ENCODE data around the gene NR1I3. TPM values are rescaled to one million over a fixed set of nuclear protein-coding genes. Genes with fewer than 3 reads are reported as not detected.

NR1I3 gene
- total and polyA plus RNA-seq, 2 experiments from 2014 or later: 2.6 to 8.1 TPM

DNA sequence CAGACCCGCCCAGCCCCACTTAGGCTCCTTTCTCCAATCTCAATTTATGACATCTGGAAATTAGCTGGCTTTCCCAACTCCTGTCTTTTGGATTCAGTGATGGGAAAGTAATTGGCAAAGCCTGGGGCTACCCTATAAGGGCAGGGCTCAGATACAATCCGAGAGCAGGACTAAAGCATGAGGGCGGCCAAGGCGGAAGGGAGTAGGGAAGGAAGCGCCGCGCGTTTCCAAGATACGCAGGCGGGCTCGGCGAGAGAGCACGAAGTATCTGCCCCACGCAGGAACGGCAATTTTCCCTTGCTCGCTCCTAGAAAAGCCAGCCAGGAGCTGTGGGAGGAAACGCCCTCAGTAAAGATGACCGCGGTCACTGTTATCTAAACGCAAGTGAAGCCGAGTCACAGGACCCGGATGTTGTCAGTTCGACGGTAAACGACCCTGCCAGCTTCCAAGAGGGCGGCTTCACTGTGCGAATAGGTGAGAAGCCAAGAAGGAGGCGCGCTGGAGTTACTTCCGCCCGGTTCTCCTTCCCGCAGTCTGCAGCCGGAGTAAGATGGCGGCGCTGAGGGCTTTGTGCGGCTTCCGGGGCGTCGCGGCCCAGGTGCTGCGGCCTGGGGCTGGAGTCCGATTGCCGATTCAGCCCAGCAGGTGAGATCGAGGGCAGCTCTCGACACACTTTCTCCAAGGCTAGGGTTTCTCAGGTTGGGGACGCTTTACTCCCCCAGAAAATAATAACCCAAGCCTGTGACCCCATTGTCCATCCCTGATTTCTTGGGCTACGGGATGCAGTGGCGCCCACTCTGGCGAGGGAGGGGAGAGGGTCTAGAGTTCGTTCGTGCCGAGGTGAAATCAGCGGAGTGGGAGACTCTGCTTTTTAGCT is 35.9 kb downstream of the NR1I3 start, which contains the start of gene NDUFS2:
NDUFS2 (plus strand) TSS at position 532 of the 877 bp plus-strand sequence; CDS start at position 551, 19 bp downstream.
- Histone ChIP-seq H4K20me1 (ENCODE audit: insufficient read depth, poor library complexity, severe bottlenecking) (no peaks in the 10 kb centered on the region), H2AFZ (peak within 1 kb of the TSS; percentile 68), H3K4me1 (ENCODE audit: insufficient read depth) (peaks cover 35% of the 10 kb centered on the region), H3K79me2 (peaks cover 28% of the 10 kb centered on the region), H3K4me2 (peak within 1 kb of the TSS; percentile 84), H3K27ac (peak within 1 kb of the TSS; percentile 95), H3K36me3 (replicated peaks; ENCODE audit: insufficient read depth, low read depth) (no peaks in the 10 kb centered on the region), H3K27me3 (no peaks in the 10 kb centered on the region), H3K9me2 (replicated peaks; ENCODE audit: insufficient read depth) (no peaks in the 10 kb centered on the region), H3K9me3 (ENCODE audit: low read depth) (no peaks in the 10 kb centered on the region), H3K4me3 (peak within 1 kb of the TSS; percentile 48)
- TF ChIP-seq EZH2phosphoT487 (IDR thresholded peaks at IDR 0.05; ENCODE audit: low read depth, severe bottlenecking, unreplicated experiment): no peak
- TF ChIP-seq, protein P1, sequence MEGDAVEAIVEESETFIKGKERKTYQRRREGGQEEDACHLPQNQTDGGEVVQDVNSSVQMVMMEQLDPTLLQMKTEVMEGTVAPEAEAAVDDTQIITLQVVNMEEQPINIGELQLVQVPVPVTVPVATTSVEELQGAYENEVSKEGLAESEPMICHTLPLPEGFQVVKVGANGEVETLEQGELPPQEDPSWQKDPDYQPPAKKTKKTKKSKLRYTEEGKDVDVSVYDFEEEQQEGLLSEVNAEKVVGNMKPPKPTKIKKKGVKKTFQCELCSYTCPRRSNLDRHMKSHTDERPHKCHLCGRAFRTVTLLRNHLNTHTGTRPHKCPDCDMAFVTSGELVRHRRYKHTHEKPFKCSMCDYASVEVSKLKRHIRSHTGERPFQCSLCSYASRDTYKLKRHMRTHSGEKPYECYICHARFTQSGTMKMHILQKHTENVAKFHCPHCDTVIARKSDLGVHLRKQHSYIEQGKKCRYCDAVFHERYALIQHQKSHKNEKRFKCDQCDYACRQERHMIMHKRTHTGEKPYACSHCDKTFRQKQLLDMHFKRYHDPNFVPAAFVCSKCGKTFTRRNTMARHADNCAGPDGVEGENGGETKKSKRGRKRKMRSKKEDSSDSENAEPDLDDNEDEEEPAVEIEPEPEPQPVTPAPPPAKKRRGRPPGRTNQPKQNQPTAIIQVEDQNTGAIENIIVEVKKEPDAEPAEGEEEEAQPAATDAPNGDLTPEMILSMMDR (IDR thresholded peaks at IDR 0.05; ENCODE audit: poor library complexity): peak; percentile 33
- peak; percentile 99 for DNase-seq (ENCODE audit: low spot score)
- WGBS (ENCODE audit: low lambda C conversion rate, missing lambda C conversion rate): 3% methylated on average over 53 of the region's 53 CpGs

DNA sequence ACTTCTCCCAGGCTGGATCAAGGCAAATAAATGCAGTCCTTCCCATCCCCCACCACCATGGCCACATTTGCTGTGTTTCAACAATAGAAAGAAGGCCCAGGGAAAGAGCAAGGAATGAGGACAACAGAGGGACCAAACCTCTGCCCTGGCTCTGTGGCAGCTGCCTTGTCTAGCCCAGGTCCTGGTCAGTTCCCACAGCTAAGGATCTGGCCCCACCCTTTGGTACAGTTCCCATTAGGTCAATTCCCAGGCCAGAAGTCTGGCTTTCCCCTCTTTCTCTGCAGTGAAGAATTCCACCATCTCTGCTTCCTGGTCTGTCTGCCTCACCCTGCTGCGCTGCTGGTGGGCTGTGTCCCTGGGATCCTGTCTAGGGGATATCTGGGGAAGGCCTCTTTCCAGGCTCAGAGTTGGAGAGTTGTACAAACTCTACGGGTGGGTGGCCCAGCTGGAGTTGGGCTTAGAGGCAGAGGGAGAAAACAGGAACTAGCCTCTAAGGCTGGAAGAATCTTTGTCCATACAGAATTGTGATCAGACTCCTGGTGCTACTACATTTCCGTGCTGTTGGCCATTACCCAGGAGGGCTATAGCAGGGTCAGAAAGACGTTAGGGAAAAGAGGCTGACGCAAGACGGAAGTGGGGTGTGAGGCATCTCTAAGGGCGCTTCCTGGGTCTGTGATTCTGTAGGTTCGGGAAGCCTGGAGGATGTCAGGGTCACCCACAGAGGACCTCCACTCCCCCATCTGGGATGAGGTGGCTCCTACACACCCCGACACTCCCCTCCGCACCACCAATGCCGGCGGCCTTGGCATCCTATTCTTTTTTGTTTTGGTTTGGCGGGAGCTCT is 36.8 kb downstream of the NR1I3 start:
- no peaks in the 10 kb centered on the region for H3K27me3 ChIP-seq
- peaks cover 28% of the 10 kb centered on the region for H3K79me2 ChIP-seq
- peak overlapping the region; percentile 0 for H3K4me3 ChIP-seq
- H3K27ac ChIP-seq: peak overlapping the region; percentile 95
- no peak for DNase-seq (ENCODE audit: low spot score)
- no peaks in the 10 kb centered on the region for H3K9me2 ChIP-seq (replicated peaks; ENCODE audit: insufficient read depth)
- 76% methylated on average over 13 of the region's 13 CpGs for WGBS (ENCODE audit: low lambda C conversion rate, missing lambda C conversion rate)
- H4K20me1 ChIP-seq (ENCODE audit: insufficient read depth, poor library complexity, severe bottlenecking): no peaks in the 10 kb centered on the region
- no peaks in the 10 kb centered on the region for H3K9me3 ChIP-seq (ENCODE audit: low read depth)
- H3K36me3 ChIP-seq (replicated peaks; ENCODE audit: insufficient read depth, low read depth): no peaks in the 10 kb centered on the region
- peak overlapping the region; percentile 68 for H2AFZ ChIP-seq
- TF ChIP-seq EZH2phosphoT487 (IDR thresholded peaks at IDR 0.05; ENCODE audit: low read depth, severe bottlenecking, unreplicated experiment) (no peak), EZH2 (IDR thresholded peaks at IDR 0.05; ENCODE audit: borderline replicate concordance) (no peak)
- TF ChIP-seq, protein P1 (IDR thresholded peaks at IDR 0.05; ENCODE audit: poor library complexity): no peak
- H3K4me1 ChIP-seq (ENCODE audit: insufficient read depth): peaks cover 41% of the 10 kb centered on the region
- peak overlapping the region; percentile 73 for H3K4me2 ChIP-seq

DNA sequence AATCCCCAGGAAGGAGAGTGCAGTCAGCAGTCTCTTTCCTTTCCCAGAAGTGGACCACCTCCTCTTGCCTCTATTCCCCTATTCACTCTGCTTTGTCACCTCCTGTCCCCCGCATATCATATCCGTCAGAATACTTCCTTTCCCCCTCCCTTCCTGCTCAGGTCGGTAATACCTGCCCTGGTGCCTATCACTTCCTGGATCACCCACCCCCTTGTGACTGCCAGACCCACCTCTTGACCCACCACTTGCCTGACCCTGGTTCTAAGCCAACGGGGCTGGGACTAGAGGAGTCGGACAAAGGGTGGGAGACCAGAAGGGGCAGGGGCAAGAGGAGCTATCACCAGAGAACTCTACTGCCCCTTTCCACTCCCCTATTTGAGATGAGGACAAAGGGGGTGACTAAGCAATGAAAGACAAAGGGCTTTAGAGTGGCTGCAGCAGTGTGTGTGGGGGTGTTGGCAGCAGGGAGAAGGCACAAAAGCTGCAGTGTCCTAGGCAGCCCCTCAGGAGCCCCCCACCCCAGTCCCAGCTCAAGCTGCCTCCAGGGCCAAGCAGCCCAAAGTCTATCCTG is 37.5 kb downstream of the NR1I3 start:
- TF ChIP-seq, protein P1 (IDR thresholded peaks at IDR 0.05; ENCODE audit: poor library complexity): no peak
- TF ChIP-seq EZH2phosphoT487 (IDR thresholded peaks at IDR 0.05; ENCODE audit: low read depth, severe bottlenecking, unreplicated experiment) (no peak), EZH2 (IDR thresholded peaks at IDR 0.05; ENCODE audit: borderline replicate concordance) (no peak)
- H2AFZ ChIP-seq: no peak overlapping the region
- H3K9me2 ChIP-seq (replicated peaks; ENCODE audit: insufficient read depth): no peaks in the 10 kb centered on the region
- WGBS (ENCODE audit: low lambda C conversion rate, missing lambda C conversion rate): 80% methylated on average over 5 of the region's 5 CpGs
- H3K27me3 ChIP-seq: no peaks in the 10 kb centered on the region
- H3K4me3 ChIP-seq: no peak overlapping the region
- no peaks in the 10 kb centered on the region for H4K20me1 ChIP-seq (ENCODE audit: insufficient read depth, poor library complexity, severe bottlenecking)
- H3K36me3 ChIP-seq (replicated peaks; ENCODE audit: insufficient read depth, low read depth): no peaks in the 10 kb centered on the region
- no peak overlapping the region for H3K4me2 ChIP-seq
- H3K79me2 ChIP-seq: peaks cover 28% of the 10 kb centered on the region
- DNase-seq (ENCODE audit: low spot score): no peak
- peaks cover 42% of the 10 kb centered on the region for H3K4me1 ChIP-seq (ENCODE audit: insufficient read depth)
- H3K27ac ChIP-seq: peak overlapping the region; percentile 95
- no peaks in the 10 kb centered on the region for H3K9me3 ChIP-seq (ENCODE audit: low read depth)
